SK-N-SH (cell line): ENCODE data around the gene RRBP1. TPM values are rescaled to one million over a fixed set of nuclear protein-coding genes. Genes with fewer than 3 reads are reported as not detected.

Experiments used
- CTCF ChIA-PET: fragments of 300-600, 350-600 bp; formaldehyde crosslinking; extraction: SDS; loops from one replicate; lab custom pipeline; 2021; lab: Yijun Ruan, JAX
- POLR2A ChIA-PET: fragments of 350-600 bp; sonication (Branson Sonifier 250); formaldehyde crosslinking; extraction: SDS; loops from one replicate; lab custom pipeline; 2020; ENCODE audit warnings: antibody characterized with exemption, inconsistent platforms; lab: Yijun Ruan, JAX
- DNase-seq: peaks from one replicate; pipeline ENCODE4 v3.0.0; 2012
- H2AFZ ChIP-seq: fragments of 200-600 bp; sonication (generic); 2 replicates; pipeline ENCODE4 v1.8.1; 2016; ENCODE audit warnings: antibody characterized with exemption, mild to moderate bottlenecking, low read depth
- H3F3A ChIP-seq: fragments of 200-600 bp; sonication (generic); replicated peaks from 2 replicates; pipeline ENCODE3; 2016; ENCODE audit warnings: antibody characterized with exemption, mild to moderate bottlenecking; ENCODE audit not compliant: insufficient read depth
- H3K27ac ChIP-seq, 2 experiments: fragments of 200-500 bp in 1 of 2; fragments of 200-600 bp in 1 of 2; sonication (Bioruptor generic) in 1 of 2; sonication (generic), shearing (Covaris generic) in 1 of 2; 2 replicates each; pipeline versions ENCODE4 v1.5.1 to v1.6.1; 2014 to 2016; ENCODE audit warnings: low read depth in 2 of 2, inconsistent platforms in 1 of 2, low read length in 1 of 2, mild to moderate bottlenecking in 1 of 2, mixed read lengths in 1 of 2
- H3K27me3 ChIP-seq: fragments of 200-600 bp; sonication (generic), shearing (Covaris generic); 2 replicates; pipeline ENCODE4 v1.6.1; 2016; ENCODE audit warnings: mixed run types; ENCODE audit not compliant: insufficient read depth
- H3K36me3 ChIP-seq, 2 experiments: fragments of 200-500 bp in 1 of 2; fragments of 200-600 bp in 1 of 2; sonication (Bioruptor generic) in 1 of 2; sonication (generic) in 1 of 2; replicated peaks in 1 of 2; 2 replicates each; pipeline versions ENCODE3 to v1.5.1; 2014 to 2016; ENCODE audit warnings: low read length in 1 of 2, mild to moderate bottlenecking in 1 of 2; ENCODE audit not compliant: insufficient read depth in 2 of 2, control insufficient read depth in 1 of 2
- H3K4me1 ChIP-seq, 2 experiments: fragments of 200-500 bp in 1 of 2; fragments of 200-600 bp in 1 of 2; sonication (Bioruptor generic) in 1 of 2; sonication (generic), shearing (Covaris generic) in 1 of 2; 2 replicates each; pipeline versions ENCODE4 v1.5.1 to v1.6.1; 2014 to 2016; ENCODE audit warnings: low read depth in 1 of 2, low read length in 1 of 2, mixed run types in 1 of 2; ENCODE audit not compliant: insufficient read depth in 2 of 2, control insufficient read depth in 1 of 2
- H3K4me2 ChIP-seq: fragments of 200-600 bp; sonication (generic), shearing (Covaris generic); 2 replicates; pipeline ENCODE4 v1.6.1; 2017; ENCODE audit warnings: mixed run types
- H3K4me3 ChIP-seq, 2 experiments: fragments of 200-500 bp in 1 of 2; fragments of 200-600 bp in 1 of 2; sonication (Bioruptor generic) in 1 of 2; sonication (generic), shearing (Covaris generic) in 1 of 2; 2 replicates each; pipeline versions ENCODE4 v1.5.1 to v1.8.1; 2014 to 2016; ENCODE audit warnings: low read depth in 2 of 2, inconsistent platforms in 1 of 2, low read length in 1 of 2, mild to moderate bottlenecking in 1 of 2, mixed read lengths in 1 of 2, moderate library complexity in 1 of 2
- H3K79me2 ChIP-seq: fragments of 200-600 bp; sonication (generic); 2 replicates; pipeline ENCODE4 v1.8.1; 2017; ENCODE audit warnings: mild to moderate bottlenecking; ENCODE audit not compliant: insufficient read depth
- H3K9ac ChIP-seq: fragments of 200-600 bp; sonication (generic); 2 replicates; pipeline ENCODE4 v1.6.1; 2017; ENCODE audit warnings: mixed run types
- H3K9me2 ChIP-seq: fragments of 200-600 bp; sonication (generic); 2 replicates; pipeline ENCODE4 v1.6.1; 2017; ENCODE audit warnings: mixed run types
- H3K9me3 ChIP-seq: fragments of 200-600 bp; sonication (generic); 2 replicates; pipeline ENCODE4 v1.6.1; 2017; ENCODE audit warnings: mixed run types, mild to moderate bottlenecking, moderate library complexity
- H4K20me1 ChIP-seq: fragments of 200-600 bp; sonication (generic); 2 replicates; pipeline ENCODE4 v1.6.1; 2017; ENCODE audit warnings: mild to moderate bottlenecking, mixed run types; ENCODE audit not compliant: insufficient read depth
- CTCF ChIP-seq: fragments of 200-600 bp; sonication (generic); IDR thresholded peaks from 2 replicates; pipeline ENCODE4 v1.6.1; 2017; ENCODE audit warnings: antibody characterized with exemption, mild to moderate bottlenecking, moderate library complexity
- ELF1 ChIP-seq: IDR thresholded peaks from 2 replicates; pipeline ENCODE4 v1.4.0; 2012
- EZH2phosphoT487 ChIP-seq: fragments of 200-600 bp; sonication (generic); IDR thresholded peaks from 2 replicates; pipeline ENCODE4 v1.6.1; 2017; ENCODE audit warnings: low read depth, mixed run types, mild to moderate bottlenecking, antibody characterized with exemption, moderate library complexity, borderline replicate concordance
- FOXJ3 ChIP-seq: sonication (generic); formaldehyde crosslinking; IDR thresholded peaks from 2 replicates; pipeline ENCODE4 v1.5.1; 2020; ENCODE audit warnings: mild to moderate bottlenecking, missing genetic modification reagents
- FOXM1 ChIP-seq: IDR thresholded peaks from 2 replicates; pipeline ENCODE4 v1.4.0; 2012; ENCODE audit warnings: low read depth, mild to moderate bottlenecking
- GATA2 ChIP-seq: sonication (generic); formaldehyde crosslinking; IDR thresholded peaks from 2 replicates; pipeline ENCODE4 v1.5.0; 2020; ENCODE audit warnings: mild to moderate bottlenecking, missing genetic modification reagents
- IRF3 ChIP-seq: fragments of 150-350 bp; IDR thresholded peaks from 2 replicates; pipeline ENCODE4 v1.6.1; 2016; ENCODE audit warnings: mild to moderate bottlenecking, low read depth, low read length
- MAX ChIP-seq: IDR thresholded peaks from 2 replicates; pipeline ENCODE4 v1.4.0; 2012; ENCODE audit warnings: low read depth
- NRF1 ChIP-seq: IDR thresholded peaks from 2 replicates; pipeline ENCODE4 v1.6.1; 2012; ENCODE audit warnings: low read depth, mild to moderate bottlenecking, low read length
- PBX3 ChIP-seq: IDR thresholded peaks from 2 replicates; pipeline ENCODE4; 2012
- POLR2AphosphoS5 ChIP-seq: IDR thresholded peaks from 2 replicates; pipeline ENCODE4 v1.6.1; 2012; ENCODE audit warnings: low read depth, low read length
- RAD21 ChIP-seq: IDR thresholded peaks from 2 replicates; pipeline ENCODE4 v1.6.1; 2012; ENCODE audit warnings: mild to moderate bottlenecking, low read length
- RCOR1 ChIP-seq: fragments of 150-350 bp; IDR thresholded peaks from 2 replicates; pipeline ENCODE4 v1.6.1; 2017; ENCODE audit warnings: antibody characterized with exemption, low read length
- REST ChIP-seq: IDR thresholded peaks from 2 replicates; pipeline ENCODE4 v1.6.1; 2012; ENCODE audit warnings: mild to moderate bottlenecking, low read depth, low read length, moderate library complexity
- SMC3 ChIP-seq: IDR thresholded peaks from 2 replicates; pipeline ENCODE4 v1.6.1; 2012; ENCODE audit warnings: low read depth, low read length, improper control_type of control experiment
- TEAD4 ChIP-seq: IDR thresholded peaks from 2 replicates; pipeline ENCODE4 v1.4.0; 2012; ENCODE audit warnings: mild to moderate bottlenecking, borderline replicate concordance; ENCODE audit not compliant: insufficient read depth
- USF1 ChIP-seq: IDR thresholded peaks from 2 replicates; pipeline ENCODE4 v1.4.0; 2012; ENCODE audit warnings: low read depth, borderline replicate concordance
- WGBS: methylation state at CpG from one replicate; pipeline ENCODE4 v1.1.6; 2017; ENCODE audit warnings: low lambda C conversion rate; 5-methylcytosine and 5-hydroxymethylcytosine counted together
- polyA plus RNA-seq, 3 experiments: library from polyadenylated mRNA; depleted of rRNA; stranded (reverse); fragments of >200 nt; gene quantifications; 2 replicates each; pipeline ENCODE4 v1.2.3, GENCODE V29; 2012

The RRBP1 gene
- polyA plus RNA-seq, 1 of the 3 experiments (the other 2 are of a cell fraction) = 50.2 TPM

GRCh38 chr20:17630806-17631195, 51.2 kb downstream of the RRBP1 start (continued):
- no peak for TF ChIP-seq REST

GRCh38 chr20:17630151-17630805, 51.8 kb downstream of the RRBP1 start:
- H4K20me1 ChIP-seq = 0 out of 2 replicates have a peak, but pooled peaks cover 6% of the 10 kb centered on the region
- H2AFZ ChIP-seq = no peak overlapping the region
- no peaks in the 10 kb centered on the region for H3K27me3 ChIP-seq
- CTCF ChIA-PET = interaction anchor here (0.8 to 1.8 kb wide), 4 partner anchors 13 to 126 kb away, joined by 3 to 8 read pairs (median 4); no protein-coding TSS in a partner anchor
- no peak for TF ChIP-seq TEAD4
- TF ChIP-seq IRF3 = no peak
- TF ChIP-seq PBX3 = no peak
- no peak for TF ChIP-seq ELF1
- no peak for TF ChIP-seq RAD21
- no peak for TF ChIP-seq FOXJ3 (CRISPR knock-in tag)
- TF ChIP-seq MAX = no peak
- no peak for TF ChIP-seq FOXM1
- TF ChIP-seq SMC3 = no peak
- no peak for TF ChIP-seq CTCF
- TF ChIP-seq USF1 = no peak
- TF ChIP-seq NRF1 = no peak
- no peak for TF ChIP-seq POLR2AphosphoS5
- TF ChIP-seq GATA2 = no peak
- TF ChIP-seq RCOR1 = no peak
- no peak for TF ChIP-seq EZH2phosphoT487
- no peak overlapping the region for H3K4me2 ChIP-seq
- H3K9ac ChIP-seq = no peak overlapping the region
- no peak overlapping the region for H3K27ac ChIP-seq
- POLR2A ChIA-PET = no interaction called here
- DNase-seq = no peak
- H3K9me2 ChIP-seq = no peaks in the 10 kb centered on the region
- no peaks in the 10 kb centered on the region for H3K9me3 ChIP-seq
- H3K79me2 ChIP-seq = no peaks in the 10 kb centered on the region
- no peaks in the 10 kb centered on the region; a peak in 1 of 4 replicates for H3K4me1 ChIP-seq
- H3F3A ChIP-seq = no peaks in the 10 kb centered on the region
- no peak overlapping the region for H3K4me3 ChIP-seq
- 86% methylated on average over 10 of the region's 11 CpGs for WGBS
- peaks cover 8 to 62% of the 10 kb centered on the region in 2 experiments for H3K36me3 ChIP-seq
